ENCODE data around the gene GTF3C4.

GTF3C4 gene

GRCh38 chr9:132729235-132729890 is 59.1 kb downstream of the GTF3C4 start:
- FAIRE-seq (no peak), DNase-seq (ENCODE audit: extremely low spot score, insufficient read length, low read depth) (no peak)

DNA sequence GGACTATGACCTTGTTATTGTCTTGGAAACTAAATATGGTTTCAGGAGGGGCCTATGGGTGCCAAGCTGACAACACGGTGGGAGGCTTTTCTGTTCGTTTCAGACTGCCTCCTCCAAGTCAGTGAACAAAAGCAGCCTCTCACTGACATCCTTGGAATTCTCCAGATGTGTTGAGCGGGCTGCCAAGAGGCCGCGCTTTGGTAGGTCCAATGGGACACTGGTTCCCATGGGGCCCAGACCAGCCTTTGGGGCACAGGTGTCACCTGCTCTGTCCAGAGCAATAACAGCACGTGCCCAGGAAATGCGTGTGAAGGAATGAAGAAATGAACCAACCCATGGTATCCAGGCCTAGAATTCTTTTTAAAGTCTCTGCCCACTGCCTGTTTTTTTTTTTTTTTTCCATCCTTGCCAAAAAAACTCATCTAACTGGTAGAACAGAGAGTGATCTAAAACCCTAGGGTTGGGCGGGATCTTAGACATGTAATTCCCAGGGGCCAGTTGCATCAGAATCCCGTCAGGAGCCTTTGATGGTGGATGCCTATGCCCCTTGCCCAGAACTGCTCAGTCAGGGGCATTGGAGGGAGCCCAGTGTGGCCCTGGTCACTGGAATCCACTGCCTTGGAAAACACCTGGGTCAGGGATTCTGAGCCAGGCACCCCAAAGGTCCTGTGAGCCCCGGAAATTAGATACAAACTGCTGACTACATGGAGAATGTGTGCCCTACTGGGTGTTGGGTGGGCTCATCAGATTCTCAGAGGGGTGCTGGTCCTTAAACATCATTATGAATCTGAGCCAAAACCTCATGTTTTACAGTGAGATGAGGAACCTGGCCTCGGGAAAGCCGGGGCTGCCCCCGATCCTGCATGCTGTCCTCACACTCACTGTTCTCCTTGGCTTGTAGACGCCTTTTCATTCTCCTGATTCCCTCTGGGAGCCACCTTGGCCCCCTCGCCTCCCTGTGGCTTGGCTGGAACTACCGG is 60.1 kb downstream of the GTF3C4 start:
- DNase-seq (ENCODE audit: extremely low spot score, insufficient read length, low read depth) (no peak), FAIRE-seq (no peak)

GRCh38 chr9:132731230-132731629 is 61.0 kb downstream of the GTF3C4 start:
- DNase-seq (ENCODE audit: extremely low spot score, insufficient read length, low read depth) (no peak), FAIRE-seq (no peak)

GRCh38 chr9:132732326-132733259 is 62.3 kb downstream of the GTF3C4 start:
- FAIRE-seq = no peak

DNA sequence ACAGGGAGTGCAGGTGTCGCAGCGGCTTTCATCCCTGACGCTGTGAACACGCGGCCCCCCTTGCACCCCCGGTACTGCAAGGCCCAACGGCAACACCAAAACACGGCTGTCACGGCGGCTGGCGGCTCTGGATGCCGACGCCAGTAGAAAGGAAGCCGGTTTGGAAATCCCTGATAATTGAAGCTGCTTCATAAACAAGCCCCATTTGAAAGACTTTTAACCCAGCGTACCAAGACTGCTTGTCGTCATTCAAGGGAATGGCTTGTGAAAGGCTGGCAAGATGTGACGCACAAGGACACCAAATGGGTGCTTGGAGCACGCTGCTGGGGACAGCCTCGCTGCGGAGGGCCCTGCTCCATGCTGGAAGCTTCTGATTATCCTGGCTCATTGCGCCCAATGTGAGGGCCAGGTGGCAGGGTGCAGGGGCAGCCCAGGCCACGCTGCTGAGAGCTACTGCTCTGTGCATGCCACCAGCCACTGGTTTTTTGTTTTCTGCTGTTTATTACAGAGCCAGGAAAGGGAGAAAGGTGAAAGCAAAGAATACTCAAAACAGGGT is 63.1 kb downstream of the GTF3C4 start:
- FAIRE-seq = no peak

More at GRCh38 chr9:132732326-132733259, 62.3 kb downstream of the GTF3C4 start:
- no peak for DNase-seq (ENCODE audit: extremely low spot score, insufficient read length, low read depth)

GRCh38 chr9:132739710-132740310 is 69.5 kb downstream of the GTF3C4 start:
- FAIRE-seq = no peak

More for the DNA sequence above, 63.1 kb downstream of the GTF3C4 start:
- no peak for DNase-seq (ENCODE audit: extremely low spot score, insufficient read length, low read depth)

DNA sequence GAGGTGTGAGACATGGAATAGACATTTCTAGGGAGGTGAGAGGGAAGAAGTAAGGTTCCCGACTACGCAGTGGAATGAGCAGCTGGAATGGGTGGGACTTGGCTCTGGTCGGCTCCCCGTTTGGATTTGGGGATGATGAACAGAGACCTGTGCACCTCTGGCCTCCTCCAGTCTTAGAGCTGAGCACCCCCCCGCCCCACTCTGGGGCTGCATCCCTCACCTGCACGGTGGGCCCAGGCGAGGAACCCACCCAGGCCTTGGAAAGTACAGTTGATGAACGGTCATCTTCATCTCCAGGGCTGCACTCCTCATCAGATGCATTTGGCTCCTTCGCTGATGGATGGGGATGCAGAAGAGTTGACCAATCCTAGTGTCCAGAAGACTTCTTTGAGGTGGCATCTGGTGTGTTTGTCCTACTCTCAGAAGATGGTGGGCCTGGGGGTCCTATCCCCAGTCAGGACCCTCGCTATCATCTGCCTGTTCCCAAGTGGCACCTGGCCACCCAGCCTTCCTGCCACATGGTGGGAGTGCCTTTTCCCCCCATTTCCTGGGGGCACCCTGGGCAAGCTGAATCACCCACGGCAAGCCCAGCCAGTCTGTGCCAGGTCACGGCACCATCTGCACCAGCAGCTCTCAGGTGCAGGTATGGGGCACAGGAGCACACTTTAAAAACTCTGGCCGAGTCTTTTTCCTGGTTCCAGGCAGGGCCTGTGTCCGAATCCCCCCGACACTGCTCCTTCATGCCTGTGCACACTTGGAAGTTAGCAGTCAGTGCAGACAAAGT is 70.5 kb downstream of the GTF3C4 start:
- no peak for FAIRE-seq
- DNase-seq (ENCODE audit: extremely low spot score, insufficient read length, low read depth) = no peak

More at GRCh38 chr9:132739710-132740310, 69.5 kb downstream of the GTF3C4 start:
- no peak for DNase-seq (ENCODE audit: extremely low spot score, insufficient read length, low read depth)

- FAIRE-seq = no peak
- no peak for DNase-seq (ENCODE audit: extremely low spot score, insufficient read length, low read depth)
These were observed 72.6 kb downstream of the GTF3C4 start for GRCh38 chr9:132742821-132743311.

- DNase-seq (ENCODE audit: extremely low spot score, insufficient read length, low read depth) = no peak
- FAIRE-seq = no peak
These were observed 73.7 kb downstream of the GTF3C4 start for GRCh38 chr9:132743931-132744479.
